Ishikawa (cell line): ENCODE measurements around the gene WDR6.

ENCODE experiments used
- CEBPB ChIP-seq: IDR thresholded peaks from 2 replicates; pipeline ENCODE4 v1.6.1; 2012
- CREB1 ChIP-seq: IDR thresholded peaks from 2 replicates; pipeline ENCODE4 v1.6.1; 2012; ENCODE audit warnings: low read depth
- EGR1 ChIP-seq: IDR thresholded peaks from 2 replicates; pipeline ENCODE4 v1.6.1; 2012
- EP300 ChIP-seq: IDR thresholded peaks from 2 replicates; pipeline ENCODE4 v1.6.1; 2012; ENCODE audit warnings: borderline replicate concordance
- FOXM1 ChIP-seq: IDR thresholded peaks from 2 replicates; pipeline ENCODE4 v1.6.1; 2012; ENCODE audit warnings: low read depth, borderline replicate concordance
- NFIC ChIP-seq: IDR thresholded peaks from 2 replicates; pipeline ENCODE4 v1.6.1; 2012
- RAD21 ChIP-seq: IDR thresholded peaks from 2 replicates; pipeline ENCODE4 v1.6.1; 2012; ENCODE audit warnings: low read depth
- REST ChIP-seq: IDR thresholded peaks from 2 replicates; pipeline ENCODE4 v1.6.1; 2012; ENCODE audit warnings: low read depth, mild to moderate bottlenecking
- TAF1 ChIP-seq: IDR thresholded peaks from 2 replicates; pipeline ENCODE4 v1.6.1; 2012; ENCODE audit warnings: low read depth, mild to moderate bottlenecking
- TCF12 ChIP-seq: IDR thresholded peaks from 2 replicates; pipeline ENCODE4 v1.6.1; 2012; ENCODE audit warnings: low read depth
- TEAD4 ChIP-seq: IDR thresholded peaks from 2 replicates; pipeline ENCODE4 v1.6.1; 2012
- YY1 ChIP-seq: IDR thresholded peaks from 2 replicates; pipeline ENCODE4 v1.6.1; 2012; ENCODE audit warnings: low read depth
- ZBTB7A ChIP-seq: IDR thresholded peaks from 2 replicates; pipeline ENCODE4 v1.6.1; 2012; ENCODE audit warnings: low read depth
- TF ChIP-seq, protein P1 (sequence below): IDR thresholded peaks from 2 replicates; pipeline ENCODE4 v1.6.1; 2012
- TF ChIP-seq, protein P2 (sequence below): IDR thresholded peaks from 2 replicates; pipeline ENCODE4 v1.6.1; 2012

The WDR6 gene

GRCh38 chr3:49017229-49017970 lies 10.2 kb downstream of the WDR6 start:
- TF ChIP-seq, protein P1, sequence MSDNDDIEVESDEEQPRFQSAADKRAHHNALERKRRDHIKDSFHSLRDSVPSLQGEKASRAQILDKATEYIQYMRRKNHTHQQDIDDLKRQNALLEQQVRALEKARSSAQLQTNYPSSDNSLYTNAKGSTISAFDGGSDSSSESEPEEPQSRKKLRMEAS: no peak
- TF ChIP-seq TCF12: no peak
- no peak; the same call in 1 of the 2 replicates for TF ChIP-seq TEAD4
- no peak for TF ChIP-seq CEBPB
- no peak for TF ChIP-seq NFIC
- TF ChIP-seq RAD21: no peak
- no peak for TF ChIP-seq REST
- no peak; the same call in 1 of the 2 replicates for TF ChIP-seq TAF1
- TF ChIP-seq CREB1: no peak
- no peak for TF ChIP-seq ZBTB7A
- TF ChIP-seq EGR1: no peak
- TF ChIP-seq EP300: no peak
- TF ChIP-seq YY1: no peak
- no peak for TF ChIP-seq FOXM1
- TF ChIP-seq, protein P2, sequence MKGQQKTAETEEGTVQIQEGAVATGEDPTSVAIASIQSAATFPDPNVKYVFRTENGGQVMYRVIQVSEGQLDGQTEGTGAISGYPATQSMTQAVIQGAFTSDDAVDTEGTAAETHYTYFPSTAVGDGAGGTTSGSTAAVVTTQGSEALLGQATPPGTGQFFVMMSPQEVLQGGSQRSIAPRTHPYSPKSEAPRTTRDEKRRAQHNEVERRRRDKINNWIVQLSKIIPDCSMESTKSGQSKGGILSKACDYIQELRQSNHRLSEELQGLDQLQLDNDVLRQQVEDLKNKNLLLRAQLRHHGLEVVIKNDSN: no peak

- 0 out of 2 replicates have a peak, but pooled peaks have one; percentile 11 for TF ChIP-seq TEAD4
- TF ChIP-seq, protein P2: no peak
- no peak for TF ChIP-seq TAF1
- TF ChIP-seq NFIC: no peak
- TF ChIP-seq EGR1: no peak
- no peak for TF ChIP-seq REST
- TF ChIP-seq RAD21: no peak
- TF ChIP-seq FOXM1: 0 out of 2 replicates have a peak, but pooled peaks have one; percentile 17
- 0 out of 2 replicates have a peak, but pooled peaks have one; percentile 8 for TF ChIP-seq EP300
- TF ChIP-seq YY1: peak; percentile 67
- TF ChIP-seq TCF12: 0 out of 2 replicates have a peak, but pooled peaks have one; percentile 12
- TF ChIP-seq ZBTB7A: 0 out of 2 replicates have a peak, but pooled peaks have one; percentile 79
- TF ChIP-seq, protein P1: peak; percentile 70
- TF ChIP-seq CEBPB: no peak
- TF ChIP-seq CREB1: peak; percentile 81
Observed at GRCh38 chr3:49017971-49018706, 10.9 kb downstream of the WDR6 start, which contains the start of gene DALRD3. Gene DALRD3 (minus strand): TSS chr3:49018580. CDS start chr3:49018564, 16 bp downstream.

DNA sequence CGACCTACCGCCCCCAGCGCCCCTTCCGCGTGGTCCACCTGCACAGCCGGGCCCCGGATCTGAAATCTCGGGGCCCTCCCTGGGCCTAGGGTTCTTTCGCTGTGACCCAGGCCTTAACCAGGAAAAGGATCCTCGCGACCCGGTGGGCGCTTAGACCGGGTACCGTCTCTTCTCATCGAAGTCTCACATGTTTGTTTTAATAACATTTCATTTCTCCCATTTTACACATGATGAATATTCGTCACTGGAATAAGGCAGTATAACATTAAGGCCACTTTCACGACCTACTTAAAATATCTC lies 11.5 kb downstream of the WDR6 start:
- TF ChIP-seq TEAD4: no peak
- no peak for TF ChIP-seq ZBTB7A
- TF ChIP-seq, protein P1: no peak
- no peak for TF ChIP-seq YY1
- TF ChIP-seq TAF1: no peak
- TF ChIP-seq CEBPB: no peak
- TF ChIP-seq, protein P2: no peak
- no peak for TF ChIP-seq RAD21
- no peak for TF ChIP-seq TCF12
- TF ChIP-seq EP300: no peak
- no peak for TF ChIP-seq CREB1
- TF ChIP-seq NFIC: no peak

DNA sequence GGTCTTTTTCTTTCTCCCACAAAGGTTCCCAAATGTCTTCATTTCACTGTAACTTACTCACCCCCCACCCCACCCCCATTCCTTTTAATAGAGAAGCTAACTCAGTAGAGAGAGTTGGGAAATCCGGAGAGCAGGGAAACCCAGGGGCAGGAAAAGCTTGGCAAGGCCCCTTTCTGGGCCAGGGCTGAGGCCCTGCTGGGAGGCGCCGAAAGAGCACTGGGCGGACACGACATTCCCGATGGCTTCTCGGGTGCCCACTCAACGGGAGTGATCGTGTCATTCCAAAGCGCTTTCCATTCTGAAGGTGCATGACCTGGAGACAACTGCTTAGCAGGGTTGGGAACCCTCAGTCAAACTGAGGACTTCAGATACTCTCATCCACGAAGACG lies 12.7 kb downstream of the WDR6 start:
- no peak for TF ChIP-seq ZBTB7A
- no peak for TF ChIP-seq TEAD4
- no peak for TF ChIP-seq FOXM1
- TF ChIP-seq, protein P1: no peak
- TF ChIP-seq, protein P2: no peak
- TF ChIP-seq EP300: no peak
- no peak for TF ChIP-seq CEBPB
- no peak for TF ChIP-seq NFIC
- no peak for TF ChIP-seq EGR1
- TF ChIP-seq RAD21: no peak
- TF ChIP-seq CREB1: no peak
- TF ChIP-seq TAF1: no peak
- TF ChIP-seq YY1: no peak
- no peak for TF ChIP-seq REST
- TF ChIP-seq TCF12: no peak
